Heart left ventricle (tissue), 13 donors: ENCODE data around the gene SHC3.

Source experiments
- CTCF ChIP-seq, 12 donors: fragments of 200-600 bp; sonication (generic) in 4 of 12; IDR thresholded peaks; one replicate each; pipeline versions ENCODE4 v1.5.0 to v1.8.0; 2018 to 2022; ENCODE audit warnings: antibody characterized with exemption in 12 of 12, mild to moderate bottlenecking in 5 of 12
- POLR2A ChIP-seq, 2 donors: fragments of 450-650 bp; IDR thresholded peaks; one replicate each; pipeline ENCODE4 v1.6.1; 2017; ENCODE audit warnings: antibody characterized with exemption in 2 of 2, mild to moderate bottlenecking in 2 of 2, moderate library complexity in 2 of 2
- donor health status: ischemic (EF 13 %, LVEDD 7.1; RV severe dilation, severe dysfunction).
- donor health status: DM: no; HTN: yes; CAD: no.
- donor health status: DM: no; HTN: no; CAD: no.
- donor health status: ischemic (EF 25% LVEDD 6.9; RV normal size, moderate dysfunction).
- donor health status: ischemic (EF 25% LVEDD 5.7; RV mildly dilated, moderate dysfunction).
- donor health status: ischemic (EF 35%, LVEDD 5.7; RV mildly dilated, moderate dysfunction).
- donor health status: nonischemic (EF 11% LVEDD 7.7; RV severe dilation, severe dysfunction).
- donor health status: DM: yes; HTN: yes; CAD: no.
- donor health status: PGD.
- donor health status: ischemic (EF 29% LVEDD 5.4; RV normal size, mild dysfunction).
- donor health status: nonischemic (EF 23%, LVEDD 6.1; RV moderate dilation, normal function).

- TF ChIP-seq CTCF (IDR thresholded peaks at IDR 0.05) (no peak), POLR2A (IDR thresholded peaks at IDR 0.05) (no peak)
Observed at GRCh38 chr9:89139455-89139854, 39.2 kb downstream of the SHC3 start.
